NK-92 (cell line): ENCODE measurements around the gene HEPACAM2.

Experiments used
- DNase-seq: peaks from one replicate; lab custom pipeline; 2025; ENCODE audit not compliant: unreplicated experiment; lab: John Stamatoyannopoulos, UW

The HEPACAM2 gene

GRCh38 chr7:93203496-93203895 is 22.8 kb downstream of the HEPACAM2 start:
- no peak for DNase-seq

GRCh38 chr7:93202594-93203250 is 23.5 kb downstream of the HEPACAM2 start:
- DNase-seq = no peak

- no peak for DNase-seq
These were observed 27.8 kb downstream of the HEPACAM2 start for GRCh38 chr7:93198472-93198871.

GRCh38 chr7:93196336-93196735 is 29.9 kb downstream of the HEPACAM2 start:
- no peak for DNase-seq

DNA sequence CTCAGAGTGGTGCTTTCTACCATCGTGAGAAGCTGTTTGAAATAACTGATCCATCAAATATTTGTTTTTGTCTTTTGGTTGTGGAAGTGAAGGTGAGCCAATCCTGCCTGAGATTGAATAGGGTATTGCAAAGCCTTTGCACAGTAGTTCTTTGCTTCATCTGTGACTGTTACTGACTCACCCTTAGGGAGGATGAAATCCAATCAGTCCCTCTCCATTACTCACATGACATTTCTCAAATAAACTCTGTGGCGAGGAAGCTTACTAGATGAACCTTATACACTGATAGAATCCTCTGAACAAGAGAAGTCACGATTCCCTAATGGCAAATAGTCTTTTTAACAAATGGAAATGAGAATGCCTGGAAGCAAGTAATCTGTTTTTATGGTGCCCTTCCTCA is 31.9 kb downstream of the HEPACAM2 start:
- no peak for DNase-seq

DNA sequence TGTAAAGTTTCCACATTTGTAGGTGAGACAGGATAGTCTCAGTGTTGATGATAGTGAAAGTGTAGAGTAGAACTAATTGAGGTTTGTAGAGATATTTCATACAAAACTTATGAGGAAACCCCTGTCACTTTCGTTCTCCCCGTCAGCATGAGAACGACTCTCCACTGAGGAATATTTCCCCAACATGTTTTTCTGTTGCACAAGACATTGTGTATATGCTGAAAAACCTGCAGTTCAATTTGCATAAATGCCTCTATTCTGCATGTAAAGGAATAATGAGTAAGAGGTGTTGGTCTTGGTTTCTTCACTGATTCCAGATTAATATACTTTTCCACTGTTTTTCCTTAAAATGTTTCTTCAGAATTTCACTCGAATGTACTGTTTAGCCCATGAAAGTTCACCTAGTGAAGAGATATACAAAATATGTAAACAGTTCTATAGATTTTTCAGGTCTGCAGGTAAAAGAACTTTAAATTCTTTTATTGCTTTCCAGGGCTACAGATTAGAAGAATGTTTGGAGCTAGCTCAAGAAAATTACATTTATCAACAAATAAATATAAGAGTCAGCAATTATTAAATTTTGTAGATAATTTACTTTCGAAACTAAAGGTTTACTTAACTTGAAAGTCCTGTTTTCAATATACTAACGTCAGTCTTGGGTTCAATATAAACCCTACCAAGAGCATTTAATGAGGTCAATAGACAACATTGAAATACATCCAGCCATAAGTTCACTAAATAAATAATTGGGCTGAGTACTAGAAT is 37.2 kb downstream of the HEPACAM2 start:
- DNase-seq = no peak

- no peak for DNase-seq
These were observed 40.8 kb downstream of the HEPACAM2 start for GRCh38 chr7:93185303-93186027.

DNA sequence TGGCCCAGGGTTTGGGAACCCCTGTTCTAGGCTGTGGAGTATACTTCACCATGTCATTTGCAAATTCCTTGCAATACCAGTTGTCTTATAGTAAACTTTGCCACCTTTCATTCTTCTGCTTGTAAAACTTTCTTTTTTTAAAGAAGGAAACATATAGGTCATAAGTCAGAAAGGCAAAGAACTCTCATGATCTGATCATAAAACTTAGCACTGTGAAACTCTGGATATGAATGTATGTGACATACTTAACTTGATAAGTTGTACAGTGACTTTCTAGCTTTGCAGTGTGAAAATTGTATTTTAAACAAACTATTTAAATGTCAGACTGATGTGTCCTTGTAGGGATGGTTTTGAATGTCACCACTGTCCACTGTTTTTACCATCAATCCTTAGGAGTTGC is 47.1 kb downstream of the HEPACAM2 start:
- DNase-seq = no peak

DNA sequence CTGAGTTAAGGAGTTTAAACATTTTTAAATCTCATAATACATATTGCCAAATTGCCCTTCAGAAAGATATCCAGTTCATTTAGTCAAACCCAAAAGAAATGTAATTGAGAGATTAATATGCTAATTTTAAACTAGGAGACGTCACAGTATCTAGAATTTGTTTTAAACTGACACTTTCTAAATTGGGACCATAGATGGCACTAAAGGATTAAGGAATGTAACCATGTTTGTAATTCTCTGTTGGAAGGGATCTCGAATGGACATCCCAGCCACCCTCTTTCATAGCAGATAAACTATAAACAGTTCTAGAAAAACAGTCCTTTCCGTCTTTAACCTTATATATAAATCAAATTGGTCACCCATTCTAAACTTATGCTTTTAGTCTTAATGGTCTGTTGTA is 48.1 kb downstream of the HEPACAM2 start:
- no peak for DNase-seq

DNA sequence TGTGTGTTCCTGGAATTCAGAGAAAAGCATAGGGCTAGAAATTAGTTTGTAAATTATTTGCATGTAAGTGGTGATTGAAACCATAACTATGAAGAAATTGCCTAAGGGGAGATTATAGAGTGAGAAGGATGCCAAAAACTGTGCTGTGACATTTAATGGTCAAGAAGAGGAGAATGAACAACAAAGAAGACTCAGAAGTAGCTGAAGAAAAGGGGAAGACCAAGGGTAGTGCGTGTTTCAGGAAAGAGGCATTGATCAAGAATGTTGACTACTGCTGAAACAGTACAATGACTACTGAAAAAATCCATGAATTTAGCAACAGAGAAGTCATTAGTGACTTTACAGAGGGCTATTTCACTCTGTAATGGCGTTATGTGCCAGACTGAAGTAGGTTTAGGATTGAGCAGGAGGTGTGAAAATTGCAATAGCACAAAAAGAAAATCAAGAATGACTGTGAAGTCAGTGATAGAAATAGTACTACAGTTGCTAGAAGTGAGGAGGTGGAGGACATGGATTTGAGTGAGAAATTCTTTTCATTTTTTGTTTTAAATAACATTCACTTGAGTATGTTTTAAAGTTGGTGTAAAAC is 49.2 kb downstream of the HEPACAM2 start:
- no peak for DNase-seq

GRCh38 chr7:93175219-93175618 is 51.0 kb downstream of the HEPACAM2 start:
- no peak for DNase-seq

DNA sequence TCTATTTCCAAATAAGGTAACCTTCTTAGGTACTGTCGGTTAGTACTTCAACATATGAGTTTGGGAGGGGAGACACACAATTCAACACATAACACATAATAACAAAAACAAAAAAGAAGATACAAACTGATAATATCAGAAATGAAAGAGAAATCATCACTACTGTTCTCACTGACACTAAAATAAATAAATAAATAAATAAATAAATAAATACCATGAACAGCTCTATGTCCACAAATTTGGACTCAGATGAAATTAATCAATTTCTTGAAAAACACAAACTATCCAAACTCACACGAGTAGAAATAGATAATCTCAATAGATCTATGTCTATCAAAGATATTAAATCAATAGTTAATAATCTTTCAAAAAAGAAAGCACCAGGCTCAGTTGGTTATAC is 53.6 kb downstream of the HEPACAM2 start:
- DNase-seq = no peak

DNA sequence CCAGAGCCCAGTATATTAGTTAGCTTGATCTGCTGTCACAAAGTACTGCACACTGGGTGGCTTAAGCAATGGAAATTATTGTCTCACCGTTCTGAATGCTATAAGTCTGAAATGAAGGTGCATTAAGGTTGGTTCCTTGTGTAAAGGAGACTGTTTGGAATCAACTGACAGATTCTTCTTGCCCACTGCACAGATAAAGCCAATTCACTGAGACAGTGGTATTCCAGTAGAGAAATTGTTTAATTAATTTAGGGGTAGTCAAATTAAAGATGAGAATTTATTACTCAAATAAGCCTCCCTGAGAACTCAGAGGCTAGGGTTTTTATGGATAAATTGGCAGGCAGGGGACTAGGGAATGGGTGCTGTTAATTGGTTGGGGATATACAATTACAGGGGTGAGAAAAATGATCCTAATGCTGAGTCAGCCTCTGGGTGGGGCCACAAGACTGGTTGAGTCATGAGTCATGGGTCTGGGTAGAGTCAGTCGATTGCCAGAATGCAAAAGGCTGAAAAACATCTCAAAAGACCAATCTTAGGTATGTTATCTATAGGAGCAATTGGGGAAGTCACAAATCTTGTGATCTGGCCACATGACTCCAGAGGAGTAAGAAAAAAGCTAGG is 54.6 kb downstream of the HEPACAM2 start:
- no peak for DNase-seq

DNA sequence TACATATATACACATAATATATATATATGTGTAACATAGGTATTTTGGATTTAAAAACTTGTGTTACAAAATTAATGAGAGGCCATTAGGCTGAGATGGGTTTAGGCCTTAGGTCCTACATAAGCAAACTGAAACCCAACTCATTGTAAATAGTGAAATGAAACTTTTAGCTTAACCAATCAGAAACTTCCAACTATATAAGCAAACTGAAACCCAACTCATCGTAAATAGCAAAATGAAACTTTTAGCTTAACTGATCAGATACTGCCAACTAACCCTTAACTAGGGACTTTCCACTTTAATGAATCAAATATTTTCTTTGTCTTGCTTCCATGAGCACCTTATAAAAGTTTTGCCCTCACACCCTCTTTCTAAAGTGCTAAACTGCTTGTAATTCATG is 60.8 kb downstream of the HEPACAM2 start:
- DNase-seq = no peak

DNA sequence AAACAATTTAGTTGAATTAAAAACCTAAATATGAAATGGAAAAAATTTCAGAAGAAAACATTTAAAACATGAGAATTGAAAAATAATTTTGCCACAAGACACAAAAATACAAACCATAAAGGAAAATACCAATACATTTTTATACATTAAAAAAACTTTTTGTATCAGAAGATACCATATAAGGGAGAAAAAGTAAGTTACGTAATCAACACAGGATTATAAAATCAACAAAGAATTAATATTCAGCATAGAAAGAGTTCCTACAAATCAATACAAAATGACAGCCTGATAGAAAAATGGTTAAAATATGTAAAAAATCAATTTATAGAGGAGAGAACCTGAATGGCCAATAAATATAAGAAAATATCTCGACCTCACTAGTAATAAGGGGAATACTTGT is 61.5 kb downstream of the HEPACAM2 start:
- DNase-seq = no peak

- no peak for DNase-seq
These were observed 65.0 kb downstream of the HEPACAM2 start for GRCh38 chr7:93161181-93161762.

- no peak for DNase-seq
These were observed 65.9 kb downstream of the HEPACAM2 start for GRCh38 chr7:93160410-93160809.

- DNase-seq = no peak
These were observed 66.8 kb downstream of the HEPACAM2 start for GRCh38 chr7:93159490-93159889.

DNA sequence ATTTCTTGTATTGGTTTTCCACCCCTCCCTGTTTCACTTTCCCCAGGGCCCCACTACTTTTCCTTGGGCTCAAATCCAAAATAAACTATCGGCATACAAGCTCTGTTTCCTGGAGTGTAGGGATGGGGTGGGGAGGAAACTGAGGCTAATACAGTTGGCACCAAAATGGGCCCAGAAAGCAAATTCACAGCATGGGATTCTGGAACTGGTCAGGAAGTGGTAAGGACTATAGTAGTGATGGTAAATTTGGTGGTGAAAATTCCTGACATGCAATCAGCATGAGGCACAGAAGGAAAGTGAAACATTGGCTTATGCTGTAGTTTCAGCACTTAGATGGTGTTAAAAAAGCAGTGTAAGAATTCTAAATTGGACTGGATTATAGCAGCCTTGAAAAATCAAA is 69.4 kb downstream of the HEPACAM2 start:
- DNase-seq = no peak

DNA sequence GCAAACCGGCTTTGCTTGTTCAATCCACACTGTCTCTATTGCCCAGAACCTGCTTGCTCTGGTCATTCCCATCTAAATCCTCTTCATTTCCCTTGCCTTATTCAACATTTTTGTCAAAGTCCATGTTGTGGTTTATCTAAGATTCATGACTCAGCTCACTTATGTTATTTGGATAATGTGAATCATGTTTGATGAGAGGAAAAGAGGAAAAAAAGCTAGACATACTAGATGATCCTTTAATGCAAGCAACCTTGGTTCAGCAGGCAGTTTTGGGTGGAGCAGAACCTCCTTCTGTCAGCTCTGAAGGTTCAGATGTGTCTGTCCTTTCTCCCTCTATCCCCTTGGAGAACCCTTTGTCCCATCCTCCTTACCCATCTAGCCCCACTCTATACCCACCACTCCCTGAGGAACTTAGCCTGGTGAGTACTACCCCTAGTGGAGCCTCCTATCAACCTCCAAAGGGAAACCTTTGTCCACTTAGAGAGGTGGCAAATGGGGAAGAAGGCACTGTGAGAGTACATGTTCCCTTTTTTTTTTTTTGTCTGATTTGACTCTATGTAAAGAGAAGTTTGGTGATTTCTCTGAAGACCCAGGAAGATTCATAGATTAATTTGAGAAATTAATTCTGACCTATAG is 76.0 kb downstream of the HEPACAM2 start:
- no peak for DNase-seq
